ENCODE data around the gene CBFA2T2. TPM values are rescaled to one million over a fixed set of nuclear protein-coding genes. Genes with fewer than 3 reads are reported as not detected.
"Not testable (repeated sequence)": the region's sequence is repeated elsewhere in the genome, so short reads cannot be mapped to it uniquely, and the experiment has no call there.

The CBFA2T2 gene
- polyA plus RNA-seq, 3 donors = 1.7 to 9.7 (median 4.9) TPM

DNA sequence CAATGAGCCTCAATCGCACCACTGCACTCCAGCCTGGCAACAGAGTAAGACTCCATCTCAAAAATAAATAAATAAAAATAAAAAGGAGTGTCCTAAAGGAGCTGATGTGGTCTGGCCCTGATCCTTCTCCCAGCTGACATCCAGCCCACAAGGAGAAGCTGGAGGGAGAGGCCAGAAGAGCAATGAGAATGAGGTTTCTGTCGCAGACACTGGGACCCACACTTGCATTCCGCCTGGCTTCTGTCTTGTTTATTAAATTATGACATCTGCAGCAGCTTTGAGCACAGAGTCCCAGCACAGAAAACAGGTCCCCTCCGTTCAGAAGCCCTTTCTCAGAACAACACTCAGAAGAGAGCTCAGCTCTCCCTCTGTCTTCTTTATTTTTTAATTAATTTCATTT, 206.6 kb downstream of the CBFA2T2 start:
- H3K27me3 ChIP-seq (ENCODE audit: control insufficient read depth in 2 of 2, insufficient read depth in 2 of 2, low read length in 2 of 2) = no peaks in the 10 kb centered on the region
- no peaks in the 10 kb centered on the region for H3K4me1 ChIP-seq (ENCODE audit: control insufficient read depth in 1 of 2, insufficient read depth in 2 of 2, low read length in 2 of 2)
- peaks cover 2% of the 10 kb centered on the region for H3K4me1 Mint-ChIP-seq
- H3K27me3 Mint-ChIP-seq (ENCODE audit: low read depth in 3 of 3) = no peaks in the 10 kb centered on the region
- no peak overlapping the region for H3K9ac ChIP-seq (ENCODE audit: insufficient read depth, low read length, poor library complexity, severe bottlenecking)
- no peak overlapping the region for H3K4me2 ChIP-seq (replicated peaks; ENCODE audit: extremely low read depth, low read length, poor library complexity, severe bottlenecking)
- no peak overlapping the region for H3K4me3 Mint-ChIP-seq
- WGBS (ENCODE audit: insufficient coverage) = no CpG with 5 or more reads among the region's 4 CpGs
- no peak overlapping the region for H2AFZ ChIP-seq (ENCODE audit: insufficient read depth, low read depth, low read length, poor library complexity, severe bottlenecking)
- no peak overlapping the region for H3K27ac ChIP-seq (ENCODE audit: low read depth in 1 of 2, low read length in 2 of 2)
- H3K79me2 ChIP-seq (ENCODE audit: insufficient read depth, low read length) = no peaks in the 10 kb centered on the region
- no peak overlapping the region for H3K4me3 ChIP-seq (replicated peaks in 1 of 3; ENCODE audit: low read depth in 2 of 3, low read length in 3 of 3)
- peaks cover 7 to 17% (median 11%) of the 10 kb centered on the region in 7 donors for H3K9me3 Mint-ChIP-seq
- DNase-seq = no peak
- H3K36me3 ChIP-seq (replicated peaks in 1 of 2; ENCODE audit: control insufficient read depth in 1 of 2, insufficient read depth in 2 of 2, low read length in 2 of 2) = no peaks in the 10 kb centered on the region
- no peak overlapping the region for H3K27ac Mint-ChIP-seq
- TF ChIP-seq, protein P1, sequence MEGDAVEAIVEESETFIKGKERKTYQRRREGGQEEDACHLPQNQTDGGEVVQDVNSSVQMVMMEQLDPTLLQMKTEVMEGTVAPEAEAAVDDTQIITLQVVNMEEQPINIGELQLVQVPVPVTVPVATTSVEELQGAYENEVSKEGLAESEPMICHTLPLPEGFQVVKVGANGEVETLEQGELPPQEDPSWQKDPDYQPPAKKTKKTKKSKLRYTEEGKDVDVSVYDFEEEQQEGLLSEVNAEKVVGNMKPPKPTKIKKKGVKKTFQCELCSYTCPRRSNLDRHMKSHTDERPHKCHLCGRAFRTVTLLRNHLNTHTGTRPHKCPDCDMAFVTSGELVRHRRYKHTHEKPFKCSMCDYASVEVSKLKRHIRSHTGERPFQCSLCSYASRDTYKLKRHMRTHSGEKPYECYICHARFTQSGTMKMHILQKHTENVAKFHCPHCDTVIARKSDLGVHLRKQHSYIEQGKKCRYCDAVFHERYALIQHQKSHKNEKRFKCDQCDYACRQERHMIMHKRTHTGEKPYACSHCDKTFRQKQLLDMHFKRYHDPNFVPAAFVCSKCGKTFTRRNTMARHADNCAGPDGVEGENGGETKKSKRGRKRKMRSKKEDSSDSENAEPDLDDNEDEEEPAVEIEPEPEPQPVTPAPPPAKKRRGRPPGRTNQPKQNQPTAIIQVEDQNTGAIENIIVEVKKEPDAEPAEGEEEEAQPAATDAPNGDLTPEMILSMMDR (IDR thresholded peaks at IDR 0.05) = no peak
- intact Hi-C loops (cut with micrococcal nuclease) = no loop called here
- no peaks in the 10 kb centered on the region for H4K20me1 ChIP-seq (ENCODE audit: insufficient read depth, low read length)
- H3K36me3 Mint-ChIP-seq = no peaks in the 10 kb centered on the region
- H3K9me3 ChIP-seq (replicated peaks in 1 of 2; ENCODE audit: control insufficient read depth in 1 of 2, insufficient read depth in 1 of 2, low read length in 2 of 2) = peaks cover 0 to 6% of the 10 kb centered on the region in 2 donors

DNA sequence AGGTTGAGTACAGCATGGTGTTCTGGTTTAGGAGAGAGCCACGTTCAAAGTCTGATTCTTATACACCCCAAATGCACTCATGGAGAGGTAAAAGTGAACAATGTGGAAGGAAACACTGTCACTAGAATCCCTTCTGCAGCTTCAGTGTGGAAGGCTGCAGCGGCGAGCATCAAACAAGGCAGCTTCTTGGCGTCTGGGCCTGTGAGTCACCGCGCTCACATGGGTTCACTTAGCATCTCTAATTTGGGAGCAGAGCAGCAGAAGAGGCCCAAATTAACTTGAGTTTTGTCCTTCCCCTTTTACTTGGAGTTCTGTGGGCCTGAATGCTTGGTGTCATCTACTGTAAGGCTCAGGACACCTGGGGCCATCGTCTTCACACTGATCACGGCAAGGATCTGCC, 207.2 kb downstream of the CBFA2T2 start:
- H3K4me1 Mint-ChIP-seq = peaks cover 2% of the 10 kb centered on the region
- H4K20me1 ChIP-seq (ENCODE audit: insufficient read depth, low read length) = no peaks in the 10 kb centered on the region
- no peak overlapping the region for H3K4me3 ChIP-seq (replicated peaks in 1 of 3; ENCODE audit: low read depth in 2 of 3, low read length in 3 of 3)
- WGBS (ENCODE audit: insufficient coverage) = 84% methylated on average over 7 of the region's 8 CpGs
- H3K9ac ChIP-seq (ENCODE audit: insufficient read depth, low read length, poor library complexity, severe bottlenecking) = no peak overlapping the region
- H3K9me3 ChIP-seq (replicated peaks in 1 of 2; ENCODE audit: control insufficient read depth in 1 of 2, insufficient read depth in 1 of 2, low read length in 2 of 2) = peaks cover 0 to 10% of the 10 kb centered on the region in 2 donors
- no peak overlapping the region for H3K27ac ChIP-seq (ENCODE audit: low read depth in 1 of 2, low read length in 2 of 2)
- H3K4me2 ChIP-seq (replicated peaks; ENCODE audit: extremely low read depth, low read length, poor library complexity, severe bottlenecking) = no peak overlapping the region
- no peaks in the 10 kb centered on the region for H3K36me3 ChIP-seq (replicated peaks in 1 of 2; ENCODE audit: control insufficient read depth in 1 of 2, insufficient read depth in 2 of 2, low read length in 2 of 2)
- no peaks in the 10 kb centered on the region for H3K27me3 Mint-ChIP-seq (ENCODE audit: low read depth in 3 of 3)
- intact Hi-C loops (cut with micrococcal nuclease) = no loop called here
- no peak overlapping the region for H3K4me3 Mint-ChIP-seq
- peak overlapping the region in 1 of 7 donors; percentile 37 for H3K27ac Mint-ChIP-seq
- peaks cover 0 to 2% of the 10 kb centered on the region in 2 donors for H3K36me3 Mint-ChIP-seq
- H3K79me2 ChIP-seq (ENCODE audit: insufficient read depth, low read length) = no peaks in the 10 kb centered on the region
- no peak overlapping the region for H2AFZ ChIP-seq (ENCODE audit: insufficient read depth, low read depth, low read length, poor library complexity, severe bottlenecking)
- H3K4me1 ChIP-seq (ENCODE audit: control insufficient read depth in 1 of 2, insufficient read depth in 2 of 2, low read length in 2 of 2) = no peaks in the 10 kb centered on the region
- peaks cover 10 to 23% (median 16%) of the 10 kb centered on the region in 7 donors for H3K9me3 Mint-ChIP-seq
- TF ChIP-seq, protein P1 (IDR thresholded peaks at IDR 0.05) = no peak
- no peak for DNase-seq
- H3K27me3 ChIP-seq (ENCODE audit: control insufficient read depth in 2 of 2, insufficient read depth in 2 of 2, low read length in 2 of 2) = no peaks in the 10 kb centered on the region

DNA sequence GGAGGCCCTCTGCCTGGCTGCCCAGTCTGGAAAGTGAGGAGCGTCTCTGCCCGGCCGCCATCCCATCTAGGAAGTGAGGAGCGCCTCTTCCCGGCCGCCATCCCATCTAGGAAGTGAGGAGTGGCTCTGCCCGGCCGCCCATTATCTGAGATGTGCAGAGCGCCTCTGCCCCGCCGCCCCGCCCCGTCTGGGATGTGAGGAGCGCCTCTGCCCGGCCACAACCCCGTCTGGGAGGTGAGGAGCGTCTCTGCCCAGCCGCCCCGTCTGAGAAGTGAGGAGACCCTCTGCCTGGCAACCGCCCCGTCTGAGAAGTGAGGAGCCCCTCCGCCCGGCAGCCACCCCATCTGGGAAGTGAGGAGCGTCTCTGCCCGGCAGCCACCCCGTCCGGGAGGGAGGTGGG, 209.1 kb downstream of the CBFA2T2 start:
- not testable (repeated sequence) for H2AFZ ChIP-seq (ENCODE audit: insufficient read depth, low read depth, low read length, poor library complexity, severe bottlenecking); H3K4me3 ChIP-seq (replicated peaks in 1 of 3; ENCODE audit: low read depth in 2 of 3, low read length in 3 of 3)

More for the DNA sequence above, 209.1 kb downstream of the CBFA2T2 start:
- H3K4me3 Mint-ChIP-seq; H3K4me1 ChIP-seq (ENCODE audit: control insufficient read depth in 1 of 2, insufficient read depth in 2 of 2, low read length in 2 of 2); H3K79me2 ChIP-seq (ENCODE audit: insufficient read depth, low read length); H3K27ac ChIP-seq (ENCODE audit: low read depth in 1 of 2, low read length in 2 of 2); H3K36me3 ChIP-seq (replicated peaks in 1 of 2; ENCODE audit: control insufficient read depth in 1 of 2, insufficient read depth in 2 of 2, low read length in 2 of 2); H3K36me3 Mint-ChIP-seq; H3K4me1 Mint-ChIP-seq; H3K4me2 ChIP-seq (replicated peaks; ENCODE audit: extremely low read depth, low read length, poor library complexity, severe bottlenecking); H4K20me1 ChIP-seq (ENCODE audit: insufficient read depth, low read length); H3K9ac ChIP-seq (ENCODE audit: insufficient read depth, low read length, poor library complexity, severe bottlenecking); H3K27me3 Mint-ChIP-seq (ENCODE audit: low read depth in 3 of 3); intact Hi-C loops (cut with micrococcal nuclease); DNase-seq; H3K27me3 ChIP-seq (ENCODE audit: control insufficient read depth in 2 of 2, insufficient read depth in 2 of 2, low read length in 2 of 2); H3K27ac Mint-ChIP-seq: not testable (repeated sequence)
- WGBS (ENCODE audit: insufficient coverage) = no CpG with 5 or more reads among the region's 27 CpGs
- H3K9me3 ChIP-seq (replicated peaks in 1 of 2; ENCODE audit: control insufficient read depth in 1 of 2, insufficient read depth in 1 of 2, low read length in 2 of 2) = peaks cover 0 to 10% of the 10 kb centered on the region in 2 donors
- H3K9me3 Mint-ChIP-seq = peaks cover 10 to 27% (median 17%) of the 10 kb centered on the region in 7 donors

Data from CD14-positive monocyte (primary cell).